ENCODE data around the gene MYL6B.

Gene MYL6B

DNA sequence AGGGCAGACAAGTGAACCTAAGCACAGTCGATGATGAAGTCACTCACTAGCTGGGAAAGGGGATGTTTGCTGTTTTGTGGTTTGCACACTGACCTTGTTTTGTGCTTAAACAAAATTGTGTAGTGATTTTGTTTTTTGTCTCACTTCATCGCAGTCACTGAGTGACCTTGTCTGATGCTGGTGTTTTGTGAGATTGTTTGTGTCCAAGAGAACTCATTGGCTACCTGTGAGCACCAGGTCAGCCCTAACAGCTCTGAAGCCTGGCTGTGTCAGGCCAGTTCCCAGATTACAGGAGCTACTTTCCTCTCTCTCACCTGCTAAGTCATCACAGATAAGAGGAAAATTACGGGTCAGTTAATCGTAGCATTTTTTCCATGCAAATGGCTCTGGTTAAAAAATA is 28.3 kb upstream of the MYL6B start:
- no peak for DNase-seq

DNA sequence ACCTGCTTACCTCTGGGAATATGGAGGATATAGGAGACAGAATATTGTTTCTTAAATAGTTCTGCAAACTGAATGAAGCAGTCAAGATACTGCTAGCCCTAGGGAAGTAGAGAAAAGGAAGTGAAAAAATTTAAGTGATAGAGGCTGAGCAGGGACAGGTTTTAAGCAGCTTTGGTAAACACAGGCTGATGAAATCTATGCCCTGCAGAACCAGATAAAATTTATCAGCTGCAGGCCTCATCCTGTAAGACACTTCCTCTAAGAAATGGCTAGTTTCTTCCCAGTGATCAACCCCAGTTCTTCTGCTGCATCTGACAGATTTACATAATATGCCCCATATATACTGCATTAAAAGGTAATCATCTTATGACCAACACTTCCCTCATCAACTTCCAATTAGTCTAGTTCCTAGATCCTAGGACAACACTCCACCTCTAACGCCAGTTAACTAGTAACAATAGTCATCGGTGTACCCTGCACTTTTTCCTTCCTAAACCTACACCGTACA is 25.6 kb upstream of the MYL6B start:
- DNase-seq, result no peak

DNA sequence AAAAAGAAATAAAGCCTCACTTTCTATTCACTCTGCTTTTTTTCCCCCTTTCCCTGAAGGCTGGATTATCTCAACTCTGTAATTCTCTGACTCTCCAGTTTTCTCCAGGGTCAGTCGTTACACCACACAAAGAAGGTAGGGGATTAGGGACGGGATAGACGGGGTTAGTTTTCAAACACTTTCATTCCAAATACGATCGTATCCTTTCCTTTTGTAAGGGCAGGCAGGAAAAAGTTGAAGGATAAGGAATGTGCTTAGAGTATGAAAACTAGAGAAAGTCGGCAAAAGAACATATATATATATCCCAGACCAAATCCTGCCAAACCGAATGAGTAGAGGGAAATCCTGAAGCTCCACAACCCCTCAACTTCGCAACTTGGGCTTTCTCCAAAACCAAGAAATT is 24.9 kb upstream of the MYL6B start:
- DNase-seq, result no peak

DNA sequence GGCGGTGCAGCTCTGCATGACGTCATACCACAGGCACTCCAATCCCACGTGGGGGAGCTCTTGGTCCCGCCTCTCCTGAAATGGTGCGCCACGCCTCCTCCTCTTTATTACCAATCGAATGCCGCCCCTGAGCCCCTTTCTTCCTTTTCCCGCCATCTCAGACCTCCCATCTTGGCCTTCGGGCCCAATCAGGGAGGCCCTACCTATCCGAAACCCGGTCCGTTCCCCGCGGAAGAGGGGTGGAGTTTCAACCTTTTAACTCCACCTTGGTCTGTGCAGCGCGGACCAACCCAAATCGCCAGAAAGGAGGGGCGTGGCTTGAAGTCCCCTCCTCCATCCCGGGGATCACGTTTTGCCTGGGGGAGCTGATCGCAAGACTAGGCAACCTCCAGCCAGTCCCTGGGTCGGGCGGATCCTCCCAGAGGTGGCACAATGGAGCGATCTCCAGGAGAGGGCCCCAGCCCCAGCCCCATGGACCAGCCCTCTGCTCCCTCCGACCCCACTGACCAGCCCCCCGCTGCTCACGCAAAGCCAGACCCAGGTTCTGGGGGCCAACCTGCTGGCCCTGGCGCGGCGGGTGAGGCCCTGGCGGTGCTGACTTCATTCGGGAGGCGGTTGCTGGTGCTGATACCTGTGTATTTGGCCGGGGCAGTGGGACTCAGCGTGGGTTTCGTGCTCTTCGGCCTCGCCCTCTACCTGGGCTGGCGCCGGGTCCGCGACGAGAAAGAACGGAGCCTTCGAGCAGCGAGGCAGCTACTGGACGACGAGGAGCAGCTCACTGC is 24.3 kb upstream of the MYL6B start, which contains the start of gene ESYT1:
Gene ESYT1 (plus strand): TSS at position 380 of the 782 bp plus-strand sequence. CDS start 53 bp downstream, at position 433.
- DNase-seq, result peak; percentile 96 to 98

DNA sequence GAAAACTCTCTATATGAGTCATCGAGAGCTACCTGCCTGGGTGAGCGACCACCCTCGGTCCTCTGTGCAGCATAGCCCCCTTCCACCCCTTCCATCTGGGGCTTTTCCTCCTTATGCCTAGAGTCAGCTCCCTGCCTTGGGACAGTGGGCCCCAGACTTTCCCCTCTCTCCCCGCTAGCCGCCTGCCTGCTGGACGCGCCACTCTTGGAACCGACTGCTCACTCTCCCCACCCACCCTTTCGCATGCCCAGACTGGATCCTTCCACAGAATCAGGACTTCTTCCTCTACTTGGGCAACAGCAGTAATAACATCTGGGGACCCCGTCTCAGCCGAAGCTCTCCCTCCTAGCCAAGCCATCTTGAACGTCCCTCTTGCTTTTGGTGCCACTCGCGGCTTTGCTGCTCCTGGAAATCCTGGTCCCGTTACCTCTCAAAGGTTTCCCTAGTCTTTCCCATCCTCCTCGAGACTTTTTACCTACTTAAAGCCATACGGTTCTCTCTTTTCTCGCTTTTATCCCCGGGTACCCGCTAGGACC is 23.6 kb upstream of the MYL6B start:
- DNase-seq, result no peak

DNA sequence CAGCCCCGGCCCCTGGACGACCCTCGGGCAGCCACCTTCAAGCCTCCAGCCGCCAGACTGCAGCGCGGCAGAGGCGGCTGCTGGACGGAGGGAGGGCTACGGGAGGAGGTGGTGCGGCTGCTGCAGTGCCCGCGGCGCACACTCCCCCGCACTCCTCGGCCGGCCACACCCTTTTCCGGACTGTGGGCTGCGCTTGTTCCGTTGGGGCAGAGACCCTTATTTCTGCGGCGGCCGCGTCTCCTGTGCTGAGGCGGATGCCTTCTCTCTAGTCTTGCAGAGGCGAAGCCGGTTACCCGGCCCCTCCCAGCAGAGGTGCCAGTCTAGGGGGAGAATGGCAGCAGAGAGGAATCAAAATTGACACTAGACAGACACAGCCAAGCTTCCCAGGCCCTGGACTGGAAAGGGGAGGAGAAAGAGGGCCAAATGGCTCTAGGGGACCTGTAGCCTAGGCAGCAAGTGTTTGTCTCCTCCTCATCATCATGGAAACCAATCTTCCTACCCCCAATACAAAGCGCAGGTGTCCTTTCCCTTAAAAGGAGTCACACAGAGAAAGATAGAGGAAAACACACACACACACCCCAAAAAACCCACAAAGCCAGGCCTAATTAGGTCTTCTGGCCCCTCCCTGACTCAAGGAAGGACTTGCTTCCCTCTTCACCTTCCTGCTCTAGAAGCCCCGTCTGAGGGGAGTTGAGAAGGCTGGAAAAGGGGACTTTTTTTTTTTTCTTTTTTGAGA is 23.0 kb upstream of the MYL6B start:
- no peak for DNase-seq

DNA sequence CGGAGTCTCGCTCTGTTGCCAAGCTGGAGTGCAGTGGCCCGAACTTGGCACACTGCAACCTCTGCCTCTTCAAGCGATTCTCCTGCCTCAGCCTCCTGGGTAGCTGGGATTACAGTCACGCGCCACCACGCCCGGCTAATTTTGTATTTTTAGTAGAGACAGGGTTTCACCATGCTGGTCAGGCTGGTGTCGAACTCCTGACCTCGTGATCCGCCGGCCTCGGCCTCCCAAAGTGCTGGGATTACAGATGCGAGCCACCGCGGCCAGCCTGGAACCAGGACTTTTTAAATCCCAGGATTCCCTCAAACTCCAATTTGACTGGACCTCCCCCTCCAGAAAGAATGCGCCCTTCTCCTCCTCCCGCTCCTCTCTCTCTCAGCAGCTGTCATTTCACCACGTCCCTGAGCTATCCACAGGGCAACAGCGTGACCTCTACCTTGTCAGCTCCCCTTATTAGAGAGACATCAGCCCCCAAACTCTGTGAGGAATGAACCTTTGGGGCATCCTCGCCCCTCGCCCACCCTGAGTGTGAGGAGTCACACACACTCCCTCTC is 22.4 kb upstream of the MYL6B start:
- no peak for DNase-seq

DNA sequence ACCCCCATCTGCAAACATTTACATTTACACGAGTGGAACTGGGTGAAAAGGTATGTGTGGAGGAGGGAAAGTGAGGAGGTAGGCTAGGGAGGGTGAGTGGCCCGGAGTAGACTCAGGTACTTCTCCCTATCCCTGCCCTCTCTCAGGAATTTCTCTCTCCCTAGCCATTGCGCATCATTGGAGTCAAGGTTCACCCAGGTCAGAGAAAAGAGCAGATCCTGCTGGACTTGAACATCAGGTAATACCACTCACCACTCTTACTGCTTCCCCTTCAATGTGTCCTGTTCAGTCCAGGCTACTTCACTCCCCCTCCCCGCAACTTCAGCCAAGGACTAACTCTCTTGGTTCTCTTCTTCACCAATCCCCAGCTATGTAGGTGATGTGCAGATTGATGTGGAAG is 21.5 kb upstream of the MYL6B start:
- no peak for DNase-seq

DNA sequence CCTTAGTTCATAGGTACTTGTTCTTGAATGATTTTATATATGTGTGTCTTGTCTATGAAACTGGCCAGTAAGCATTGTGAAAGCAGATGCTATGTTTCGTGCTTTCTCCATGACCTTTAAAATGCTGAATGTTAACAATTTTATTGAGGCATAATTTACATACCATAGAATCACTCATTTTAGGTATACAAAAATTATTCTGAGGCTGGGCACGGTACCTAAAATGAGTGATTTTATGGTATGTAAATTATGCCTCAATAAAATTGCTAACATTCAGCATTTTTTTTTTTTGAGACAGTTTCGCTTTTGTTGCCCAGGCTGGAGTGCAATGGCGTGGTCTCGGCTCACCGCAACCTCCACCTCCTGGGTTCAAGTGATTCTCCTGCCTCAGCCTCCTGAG is 17.5 kb upstream of the MYL6B start:
- no peak for DNase-seq

DNA sequence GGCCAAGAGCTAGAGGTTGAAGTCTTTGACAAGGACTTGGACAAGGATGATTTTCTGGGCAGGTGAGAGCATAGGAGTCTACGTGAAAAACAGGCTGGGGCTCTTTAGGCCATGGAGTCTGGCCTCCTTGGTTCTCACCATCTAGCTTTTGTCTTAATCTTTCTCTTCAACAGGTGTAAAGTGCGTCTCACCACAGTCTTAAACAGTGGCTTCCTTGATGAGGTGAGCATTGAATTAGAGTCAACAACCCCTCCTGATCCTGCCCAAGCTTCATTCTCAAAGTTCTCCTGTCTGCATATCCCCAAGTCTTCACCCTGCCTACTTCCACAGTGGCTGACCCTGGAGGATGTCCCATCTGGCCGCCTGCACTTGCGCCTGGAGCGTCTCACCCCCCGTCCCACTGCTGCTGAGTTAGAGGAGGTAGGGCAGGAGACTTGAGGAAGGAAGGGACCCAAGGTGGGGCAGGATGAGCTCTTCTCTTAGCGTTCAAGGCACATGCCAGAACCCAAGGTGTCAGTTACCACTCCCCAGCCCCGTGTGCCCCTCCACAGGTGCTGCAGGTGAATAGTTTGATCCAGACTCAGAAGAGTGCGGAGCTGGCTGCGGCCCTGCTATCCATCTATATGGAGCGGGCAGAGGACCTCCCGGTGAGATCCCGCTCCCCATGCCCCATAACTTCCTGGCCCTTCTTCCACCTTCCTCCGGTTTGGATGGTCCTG is 14.4 kb upstream of the MYL6B start:
- DNase-seq, result no peak

DNA sequence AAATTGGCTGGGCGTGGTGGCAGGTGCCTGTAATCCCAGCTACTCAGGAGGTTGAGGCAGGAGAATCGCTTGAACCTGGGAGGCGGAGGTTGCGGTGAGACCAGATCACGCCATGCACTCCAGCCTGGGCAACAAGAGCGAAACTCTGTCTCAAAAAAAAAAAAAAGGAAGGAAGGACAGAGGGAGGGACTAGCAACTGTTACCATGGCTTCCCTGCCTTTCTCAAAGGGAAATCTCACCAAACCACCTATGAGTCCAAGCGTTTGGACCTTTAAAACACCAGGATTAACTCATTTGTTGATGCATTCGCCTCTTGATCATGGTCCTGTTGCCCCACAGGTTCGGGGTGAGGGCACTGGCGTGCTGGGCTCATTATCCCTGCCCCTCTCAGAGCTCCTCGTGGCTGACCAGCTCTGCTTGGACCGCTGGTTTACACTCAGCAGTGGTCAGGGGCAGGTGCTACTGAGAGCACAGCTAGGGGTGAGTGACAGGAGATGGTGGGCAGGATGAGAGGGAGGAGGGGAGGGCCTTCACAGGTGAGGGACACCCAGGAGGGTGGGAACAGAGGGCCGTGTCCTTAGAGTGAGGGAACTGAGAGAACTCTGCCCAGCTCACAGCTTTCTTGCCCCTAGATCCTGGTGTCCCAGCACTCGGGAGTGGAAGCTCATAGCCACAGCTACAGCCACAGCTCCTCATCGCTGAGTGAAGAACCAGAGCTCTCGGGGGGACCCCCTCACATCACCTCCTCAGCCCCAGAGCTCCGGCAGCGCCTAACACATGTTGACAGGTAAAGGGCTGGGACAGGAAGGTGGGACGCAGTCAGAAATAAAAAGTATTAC is 10.2 kb upstream of the MYL6B start:
- DNase-seq, result no peak

DNA sequence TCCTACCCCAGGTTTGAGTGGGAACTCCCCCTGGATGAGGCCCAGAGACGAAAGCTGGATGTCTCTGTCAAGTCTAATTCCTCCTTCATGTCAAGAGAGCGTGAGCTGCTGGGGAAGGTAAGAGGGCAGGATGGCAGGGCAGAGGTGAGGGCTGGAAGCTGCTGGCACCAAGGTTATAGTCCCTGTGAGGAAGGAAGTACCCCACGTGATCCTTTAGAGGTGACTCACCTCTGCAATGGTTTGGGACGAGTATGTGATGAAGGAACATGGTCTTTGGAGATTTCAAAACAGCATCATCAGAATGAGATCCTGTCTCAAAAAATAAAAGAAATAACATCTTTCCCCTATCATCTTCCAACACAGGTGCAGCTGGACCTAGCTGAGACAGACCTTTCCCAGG is 9.2 kb upstream of the MYL6B start:
- DNase-seq, result no peak

DNA sequence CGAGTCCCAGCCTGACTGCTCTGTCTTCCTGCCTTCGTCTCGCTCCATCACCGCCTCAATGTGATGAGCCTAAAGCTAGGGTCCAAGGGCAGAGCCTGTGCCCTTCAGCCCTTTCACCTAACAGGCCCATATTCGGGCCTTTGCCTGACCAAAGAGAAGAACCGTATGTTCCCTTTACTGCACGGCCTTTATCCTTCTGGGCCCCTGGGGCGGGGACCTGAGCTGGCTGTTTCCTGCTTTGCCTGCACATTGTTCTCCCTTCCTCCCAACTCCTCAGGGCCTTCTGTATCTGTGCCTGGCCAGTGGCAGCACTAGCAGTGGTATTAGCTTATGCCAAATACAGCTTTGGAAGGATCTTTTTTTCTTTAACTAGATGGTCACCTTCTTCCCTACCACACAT is 8.5 kb upstream of the MYL6B start:
- no peak for DNase-seq

DNA sequence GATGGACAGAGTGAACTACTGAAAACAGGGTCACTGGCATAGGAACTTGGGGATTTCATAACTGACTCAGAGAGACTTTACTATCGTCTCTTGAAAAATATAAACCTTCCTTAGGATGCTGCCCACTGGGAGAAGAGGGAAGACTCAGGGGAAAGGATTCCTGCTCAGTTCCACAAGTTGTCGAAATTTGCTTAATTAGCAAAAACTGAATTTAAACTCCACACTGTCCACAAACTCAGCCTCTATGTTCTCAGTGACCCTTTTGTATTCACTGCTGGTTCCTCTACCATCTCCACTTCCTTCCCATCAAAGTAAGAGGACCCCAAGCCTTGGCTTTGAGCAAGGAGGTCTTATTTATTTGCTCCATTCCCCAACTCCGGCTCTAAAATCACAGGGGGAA is 7.2 kb upstream of the MYL6B start:
- no peak for DNase-seq

DNA sequence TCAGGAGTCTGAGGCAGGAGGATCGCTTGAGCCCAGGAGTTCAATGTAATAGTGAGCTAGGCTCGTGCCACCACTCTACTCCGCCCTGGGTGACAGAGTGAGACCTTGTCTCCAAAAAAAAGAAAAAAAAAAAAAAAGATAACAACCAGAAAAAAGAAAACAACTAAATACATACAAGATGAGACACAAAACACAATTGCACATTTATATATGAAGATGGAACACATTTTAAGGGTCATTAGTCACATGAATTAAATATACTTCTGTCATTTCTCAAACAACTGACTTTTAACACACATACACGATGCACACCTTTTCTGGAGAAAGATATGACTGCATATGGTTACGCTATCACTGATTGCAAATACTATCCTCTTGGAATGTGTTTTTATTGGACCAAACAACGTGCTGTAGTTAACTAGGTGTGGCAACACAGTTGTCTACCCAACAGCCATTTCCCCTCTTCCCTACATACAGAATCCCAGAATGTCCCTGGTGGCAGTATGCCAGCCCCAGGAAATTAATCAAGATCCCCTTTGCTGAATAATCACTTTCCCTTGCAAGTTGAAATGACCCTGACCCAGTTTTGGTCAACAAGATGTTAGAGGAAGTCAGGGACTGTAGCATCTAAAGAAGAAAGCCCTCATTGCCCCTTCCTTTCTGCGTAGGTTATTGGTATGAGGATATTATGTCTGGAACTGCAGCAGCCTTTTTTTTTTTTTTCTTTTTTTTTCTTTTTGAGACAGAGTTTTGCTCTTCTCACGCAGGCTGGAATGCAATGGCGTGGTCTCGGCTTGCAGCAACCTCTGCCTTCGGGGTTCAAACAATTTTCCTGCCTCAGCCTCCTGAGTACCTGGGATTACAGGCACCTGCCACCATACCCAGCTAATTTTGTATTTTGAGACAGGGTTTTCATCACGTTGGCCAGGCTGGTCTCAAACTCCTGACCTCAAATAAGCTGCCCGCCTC is 5.6 kb upstream of the MYL6B start:
- DNase-seq, result no peak

DNA sequence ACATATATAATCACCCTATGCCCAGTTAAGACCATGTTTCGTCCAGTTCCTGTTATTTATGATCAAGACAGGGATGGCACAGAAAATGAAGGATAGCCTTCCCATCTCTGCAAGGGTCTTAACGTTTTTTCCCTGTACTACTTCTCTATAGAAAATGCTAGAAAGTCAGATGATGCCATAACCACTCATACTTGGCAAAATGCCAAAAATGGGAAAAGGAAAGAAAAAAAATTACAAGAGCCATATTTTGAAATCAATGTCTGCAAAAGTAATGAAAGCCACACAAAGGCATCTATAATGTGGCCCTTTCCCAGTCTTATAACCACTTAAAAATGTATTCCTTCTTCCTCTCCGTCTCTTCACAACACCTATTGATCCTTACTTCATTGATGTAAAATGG is 1.8 kb upstream of the MYL6B start:
- no peak for DNase-seq

DNA sequence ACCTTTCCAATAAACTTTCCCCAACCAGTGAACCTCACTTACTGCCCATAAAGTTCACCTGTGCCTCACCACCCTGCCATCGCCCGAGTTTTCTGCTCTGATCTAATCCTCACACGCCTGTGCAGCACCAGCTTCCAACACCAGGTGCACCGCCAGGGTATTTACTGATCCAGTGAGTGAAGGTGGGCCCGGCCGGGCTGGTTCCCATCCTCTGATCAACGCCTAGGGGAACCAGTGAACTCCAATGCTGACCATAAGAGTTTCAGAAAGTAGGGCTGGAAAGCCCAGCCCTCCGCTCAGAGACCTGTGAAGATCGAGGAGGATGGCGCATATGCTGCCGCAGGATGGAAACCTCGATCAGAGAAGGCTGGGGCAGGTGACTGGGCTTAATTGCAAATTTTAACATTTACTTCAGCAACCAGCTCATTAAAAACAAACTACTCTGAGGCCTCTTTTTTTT is 685 bp upstream of the MYL6B start:
- peak; percentile 47 to 62 for DNase-seq

DNA sequence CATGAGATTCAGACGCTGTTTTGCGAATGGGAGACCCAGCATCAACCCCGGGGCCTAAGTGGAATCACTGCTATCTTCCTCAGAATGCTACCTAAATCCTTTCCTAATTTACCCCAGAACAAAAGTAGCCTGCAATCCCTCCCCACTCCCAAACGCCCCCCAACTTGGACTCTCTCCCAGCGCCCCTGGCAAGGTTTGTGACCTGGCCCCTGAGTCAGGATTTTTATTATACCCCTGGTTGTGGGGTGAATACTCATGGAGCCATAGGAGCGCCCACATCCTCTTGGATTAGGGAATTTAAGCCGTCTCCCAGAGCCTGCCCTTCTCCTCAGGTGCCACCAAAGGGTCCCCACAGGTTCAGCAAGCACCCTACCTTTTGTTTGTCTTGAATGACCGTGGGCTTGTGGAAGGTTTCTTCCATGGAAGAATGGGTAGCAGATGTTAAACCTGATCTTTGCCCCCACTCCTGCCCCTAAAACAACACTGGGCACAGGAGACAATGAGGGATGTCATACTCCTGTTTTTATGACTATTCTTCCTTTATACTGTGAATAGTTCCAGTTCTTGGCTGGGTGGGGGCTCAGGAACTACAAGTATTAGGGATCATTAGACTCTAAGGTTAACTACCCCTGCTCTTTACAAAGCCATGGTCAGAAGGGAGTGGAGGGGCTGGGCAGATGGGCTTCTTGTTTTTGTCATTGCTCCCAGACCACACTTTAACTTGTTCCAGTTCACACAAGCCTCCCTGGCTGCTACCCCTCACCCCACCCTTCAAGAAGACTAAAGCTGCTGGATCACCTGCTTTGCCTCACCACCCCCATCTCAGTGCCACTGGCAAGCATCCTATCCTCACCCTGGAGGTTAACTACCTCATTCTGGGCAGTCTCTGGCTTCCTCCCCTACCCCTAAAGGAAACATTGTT is 630 bp downstream of the MYL6B start:
- DNase-seq, result no peak

DNA sequence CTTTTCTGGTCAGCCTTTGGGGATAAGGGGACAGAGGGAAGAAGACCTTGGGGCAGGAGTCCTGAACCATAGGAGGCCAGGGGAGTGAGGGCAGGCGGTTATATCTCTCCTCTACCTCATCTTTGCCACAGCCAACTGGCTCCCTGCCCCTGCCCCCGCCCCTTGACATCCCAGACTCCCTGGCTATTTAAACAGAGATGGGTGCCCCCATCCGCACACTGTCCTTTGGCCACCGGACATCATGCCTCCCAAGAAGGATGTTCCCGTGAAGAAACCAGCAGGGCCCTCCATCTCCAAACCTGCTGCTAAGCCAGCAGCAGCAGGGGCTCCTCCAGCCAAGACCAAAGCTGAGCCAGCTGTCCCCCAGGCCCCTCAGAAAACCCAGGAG is 1.3 kb downstream of the MYL6B start:
- DNase-seq, result no peak
